DND-41 (cell line): Measurements from ENCODE around the gene SSTR1.

Experiments used
- ATAC-seq: fragments of 200-7000 bp; cut with Tn5 transposase; 3 replicates; pipeline ENCODE4 v1.9.1; 2021; ENCODE audit warnings: low read depth; ENCODE audit not compliant: insufficient read depth
- DNase-seq: peaks from one replicate; pipeline ENCODE4 v3.0.0-alpha.2; 2020
- H2AFZ ChIP-seq: 2 replicates; pipeline ENCODE4 v1.6.0; 2012; ENCODE audit warnings: low read depth, low read length
- H3K27ac ChIP-seq: 2 replicates; pipeline ENCODE4 v1.5.1; 2012; ENCODE audit warnings: low read length, inconsistent platforms
- H3K27me3 ChIP-seq: fragments of 200-600 bp; sonication (generic); 2 replicates; pipeline ENCODE4 v1.6.0; 2012; ENCODE audit warnings: low read length, mild to moderate bottlenecking, inconsistent platforms; ENCODE audit not compliant: insufficient read depth, poor library complexity
- H3K36me3 ChIP-seq: 2 replicates; pipeline ENCODE4 v1.5.1; 2012; ENCODE audit warnings: low read length, inconsistent platforms; ENCODE audit not compliant: insufficient read depth
- H3K4me1 ChIP-seq: 2 replicates; pipeline ENCODE4 v1.5.1; 2012; ENCODE audit warnings: mild to moderate bottlenecking, low read length; ENCODE audit not compliant: insufficient read depth
- H3K4me2 ChIP-seq: 2 replicates; pipeline ENCODE4 v1.6.0; 2012; ENCODE audit warnings: mild to moderate bottlenecking, moderate library complexity, low read length, inconsistent platforms; ENCODE audit not compliant: insufficient read depth
- H3K4me3 ChIP-seq, 2 experiments: fragments of 200-600 bp in 1 of 2; shearing (Covaris generic) in 1 of 2; 2 replicates each; pipeline ENCODE4 v1.5.1; 2012 to 2016; ENCODE audit warnings: inconsistent platforms in 2 of 2, low read length in 2 of 2, mild to moderate bottlenecking in 2 of 2, low read depth in 1 of 2, moderate library complexity in 1 of 2
- H3K79me2 ChIP-seq: 2 replicates; pipeline ENCODE4 v1.6.0; 2012; ENCODE audit warnings: low read length, inconsistent platforms; ENCODE audit not compliant: insufficient read depth
- H3K9ac ChIP-seq: 2 replicates; pipeline ENCODE4 v1.6.0; 2012; ENCODE audit warnings: low read depth, mild to moderate bottlenecking, inconsistent platforms, low read length, moderate library complexity
- H3K9me3 ChIP-seq: 2 replicates; pipeline ENCODE4 v1.5.1; 2012; ENCODE audit warnings: low read length, moderate library complexity, mild to moderate bottlenecking, inconsistent platforms; ENCODE audit not compliant: insufficient read depth, severe bottlenecking
- H4K20me1 ChIP-seq: 2 replicates; pipeline ENCODE4 v1.6.0; 2012; ENCODE audit warnings: low read length; ENCODE audit not compliant: insufficient read depth
- EZH2 ChIP-seq: IDR thresholded peaks from 3 replicates; pipeline ENCODE4 v1.6.1; 2012; ENCODE audit warnings: borderline replicate concordance, low read depth, mild to moderate bottlenecking, moderate library complexity, low read length, inconsistent platforms; ENCODE audit not compliant: severe bottlenecking
- TF ChIP-seq, protein P1 (sequence below): IDR thresholded peaks from 2 replicates; pipeline ENCODE4 v1.5.1; 2012; ENCODE audit warnings: borderline replicate concordance, low read length, moderate library complexity, mild to moderate bottlenecking; ENCODE audit not compliant: poor library complexity, severe bottlenecking; ENCODE audit errors: extremely low read depth

Gene SSTR1

DNA sequence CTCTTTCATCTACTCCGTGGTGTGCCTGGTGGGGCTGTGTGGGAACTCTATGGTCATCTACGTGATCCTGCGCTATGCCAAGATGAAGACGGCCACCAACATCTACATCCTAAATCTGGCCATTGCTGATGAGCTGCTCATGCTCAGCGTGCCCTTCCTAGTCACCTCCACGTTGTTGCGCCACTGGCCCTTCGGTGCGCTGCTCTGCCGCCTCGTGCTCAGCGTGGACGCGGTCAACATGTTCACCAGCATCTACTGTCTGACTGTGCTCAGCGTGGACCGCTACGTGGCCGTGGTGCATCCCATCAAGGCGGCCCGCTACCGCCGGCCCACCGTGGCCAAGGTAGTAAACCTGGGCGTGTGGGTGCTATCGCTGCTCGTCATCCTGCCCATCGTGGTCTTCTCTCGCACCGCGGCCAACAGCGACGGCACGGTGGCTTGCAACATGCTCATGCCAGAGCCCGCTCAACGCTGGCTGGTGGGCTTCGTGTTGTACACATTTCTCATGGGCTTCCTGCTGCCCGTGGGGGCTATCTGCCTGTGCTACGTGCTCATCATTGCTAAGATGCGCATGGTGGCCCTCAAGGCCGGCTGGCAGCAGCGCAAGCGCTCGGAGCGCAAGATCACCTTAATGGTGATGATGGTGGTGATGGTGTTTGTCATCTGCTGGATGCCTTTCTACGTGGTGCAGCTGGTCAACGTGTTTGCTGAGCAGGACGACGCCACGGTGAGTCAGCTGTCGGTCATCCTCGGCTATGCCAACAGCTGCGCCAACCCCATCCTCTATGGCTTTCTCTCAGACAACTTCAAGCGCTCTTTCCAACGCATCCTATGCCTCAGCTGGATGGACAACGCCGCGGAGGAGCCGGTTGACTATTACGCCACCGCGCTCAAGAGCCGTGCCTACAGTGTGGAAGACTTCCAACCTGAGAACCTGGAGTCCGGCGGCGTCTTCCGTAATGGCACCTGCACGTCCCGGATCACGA is 2.2 kb downstream of the SSTR1 start:
- H3K79me2 ChIP-seq: no peaks in the 10 kb centered on the region
- H3K4me1 ChIP-seq: no peaks in the 10 kb centered on the region
- peaks cover 16% of the 10 kb centered on the region for H3K9me3 ChIP-seq
- H3K27ac ChIP-seq: no peak overlapping the region
- no peak overlapping the region for H3K4me2 ChIP-seq
- H2AFZ ChIP-seq: no peak overlapping the region
- no peak for ATAC-seq
- H3K4me3 ChIP-seq: no peak overlapping the region
- no peak for TF ChIP-seq EZH2
- TF ChIP-seq, protein P1, sequence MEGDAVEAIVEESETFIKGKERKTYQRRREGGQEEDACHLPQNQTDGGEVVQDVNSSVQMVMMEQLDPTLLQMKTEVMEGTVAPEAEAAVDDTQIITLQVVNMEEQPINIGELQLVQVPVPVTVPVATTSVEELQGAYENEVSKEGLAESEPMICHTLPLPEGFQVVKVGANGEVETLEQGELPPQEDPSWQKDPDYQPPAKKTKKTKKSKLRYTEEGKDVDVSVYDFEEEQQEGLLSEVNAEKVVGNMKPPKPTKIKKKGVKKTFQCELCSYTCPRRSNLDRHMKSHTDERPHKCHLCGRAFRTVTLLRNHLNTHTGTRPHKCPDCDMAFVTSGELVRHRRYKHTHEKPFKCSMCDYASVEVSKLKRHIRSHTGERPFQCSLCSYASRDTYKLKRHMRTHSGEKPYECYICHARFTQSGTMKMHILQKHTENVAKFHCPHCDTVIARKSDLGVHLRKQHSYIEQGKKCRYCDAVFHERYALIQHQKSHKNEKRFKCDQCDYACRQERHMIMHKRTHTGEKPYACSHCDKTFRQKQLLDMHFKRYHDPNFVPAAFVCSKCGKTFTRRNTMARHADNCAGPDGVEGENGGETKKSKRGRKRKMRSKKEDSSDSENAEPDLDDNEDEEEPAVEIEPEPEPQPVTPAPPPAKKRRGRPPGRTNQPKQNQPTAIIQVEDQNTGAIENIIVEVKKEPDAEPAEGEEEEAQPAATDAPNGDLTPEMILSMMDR: no peak
- H4K20me1 ChIP-seq: no peaks in the 10 kb centered on the region
- no peak overlapping the region for H3K9ac ChIP-seq
- DNase-seq: no peak
- no peaks in the 10 kb centered on the region for H3K36me3 ChIP-seq
- no peaks in the 10 kb centered on the region for H3K27me3 ChIP-seq

GRCh38 chr14:38210587-38211216 is 3.0 kb downstream of the SSTR1 start:
- no peaks in the 10 kb centered on the region for H3K4me1 ChIP-seq
- no peak for TF ChIP-seq EZH2
- TF ChIP-seq, protein P1: no peak
- no peaks in the 10 kb centered on the region for H3K36me3 ChIP-seq
- no peak overlapping the region for H3K4me2 ChIP-seq
- no peak overlapping the region for H2AFZ ChIP-seq
- ATAC-seq: no peak
- H3K9ac ChIP-seq: no peak overlapping the region
- H3K9me3 ChIP-seq: peaks cover 16% of the 10 kb centered on the region
- no peaks in the 10 kb centered on the region for H3K27me3 ChIP-seq
- no peaks in the 10 kb centered on the region for H4K20me1 ChIP-seq
- no peak overlapping the region for H3K27ac ChIP-seq
- no peak for DNase-seq
- no peaks in the 10 kb centered on the region for H3K79me2 ChIP-seq
- H3K4me3 ChIP-seq: no peak overlapping the region

DNA sequence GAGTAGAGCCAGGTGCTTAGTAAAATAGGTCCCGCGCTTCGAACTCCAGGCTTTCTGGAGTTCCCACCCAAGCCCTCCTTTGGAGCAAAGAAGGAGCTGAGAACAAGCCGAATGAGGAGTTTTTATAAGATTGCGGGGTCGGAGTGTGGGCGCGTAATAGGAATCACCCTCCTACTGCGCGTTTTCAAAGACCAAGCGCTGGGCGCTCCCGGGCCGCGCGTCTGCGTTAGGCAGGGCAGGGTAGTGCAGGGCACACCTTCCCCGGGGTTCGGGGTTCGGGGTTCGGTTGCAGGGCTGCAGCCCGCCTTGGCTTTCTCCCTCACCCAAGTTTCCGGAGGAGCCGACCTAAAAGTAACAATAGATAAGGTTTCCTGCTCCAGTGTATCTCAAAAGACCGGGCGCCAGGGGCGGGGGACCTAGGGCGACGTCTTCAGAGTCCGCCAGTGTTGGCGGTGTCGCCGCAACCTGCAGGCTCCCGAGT is 3.6 kb downstream of the SSTR1 start:
- DNase-seq (no peak), ATAC-seq (no peak)
- Histone ChIP-seq H4K20me1 (no peaks in the 10 kb centered on the region), H3K36me3 (no peaks in the 10 kb centered on the region), H2AFZ (no peak overlapping the region), H3K4me3 (no peak overlapping the region), H3K9ac (no peak overlapping the region), H3K4me2 (no peak overlapping the region), H3K27ac (no peak overlapping the region), H3K27me3 (no peaks in the 10 kb centered on the region), H3K9me3 (peaks cover 16% of the 10 kb centered on the region), H3K79me2 (no peaks in the 10 kb centered on the region), H3K4me1 (no peaks in the 10 kb centered on the region)
- TF ChIP-seq, protein P1: no peak
- no peak for TF ChIP-seq EZH2
